A204.1 (cell line): ENCODE measurements around the gene DLX1.
"Not testable (repeated sequence)": the region's sequence is repeated elsewhere in the genome, so short reads cannot be mapped to it uniquely, and the experiment has no call there.

ENCODE experiments used
- FAIRE-seq: peaks from 2 replicates; lab custom pipeline; 2012; peaks lifted over from hg19 to GRCh38; lab: Jason Lieb, UNC

The DLX1 gene

GRCh38 chr2:172065111-172065510 is 20.2 kb upstream of the DLX1 start:
- FAIRE-seq, result no peak

GRCh38 chr2:172066394-172066886 is 18.9 kb upstream of the DLX1 start:
- FAIRE-seq, result no peak

GRCh38 chr2:172067905-172068304 is 17.4 kb upstream of the DLX1 start:
- FAIRE-seq, result not testable (repeated sequence)

GRCh38 chr2:172070936-172071335 is 14.4 kb upstream of the DLX1 start:
- no peak for FAIRE-seq

GRCh38 chr2:172072303-172072702 is 13.0 kb upstream of the DLX1 start:
- no peak for FAIRE-seq

- no peak for FAIRE-seq
Measured at GRCh38 chr2:172072706-172073105, 12.6 kb upstream of the DLX1 start.

GRCh38 chr2:172073518-172073917 is 11.8 kb upstream of the DLX1 start:
- no peak for FAIRE-seq

- no peak for FAIRE-seq
Measured at GRCh38 chr2:172074254-172074653, 11.1 kb upstream of the DLX1 start.

- no peak for FAIRE-seq
Measured at GRCh38 chr2:172079416-172079815, 5.9 kb upstream of the DLX1 start.

GRCh38 chr2:172079838-172080640 is 5.3 kb upstream of the DLX1 start:
- FAIRE-seq, result no peak

- no peak for FAIRE-seq
Measured at GRCh38 chr2:172080641-172081220, 4.6 kb upstream of the DLX1 start.

- FAIRE-seq, result no peak
Measured at GRCh38 chr2:172081221-172082022, 3.9 kb upstream of the DLX1 start.

GRCh38 chr2:172082105-172082943 is 3.0 kb upstream of the DLX1 start:
- FAIRE-seq, result no peak

GRCh38 chr2:172082944-172083627 is 2.2 kb upstream of the DLX1 start:
- FAIRE-seq, result no peak

- FAIRE-seq, result no peak
Measured at GRCh38 chr2:172083628-172084394, 1.5 kb upstream of the DLX1 start.

- no peak for FAIRE-seq
Measured at GRCh38 chr2:172084395-172084644, 987 bp upstream of the DLX1 start.

GRCh38 chr2:172084645-172085459 is 455 bp upstream of the DLX1 start:
- peak; percentile 96 for FAIRE-seq

- FAIRE-seq, result no peak
Measured at GRCh38 chr2:172086241-172087206, 1.2 kb downstream of the DLX1 start.
